ENCODE measurements around the gene PGM3.
A peak's percentile ranks its signal among the peaks of the same experiment; 100 is the strongest.
"Not testable (repeated sequence)": the region's sequence is repeated elsewhere in the genome, so short reads cannot be mapped to it uniquely, and the experiment has no call there.

Gene PGM3, protein sequence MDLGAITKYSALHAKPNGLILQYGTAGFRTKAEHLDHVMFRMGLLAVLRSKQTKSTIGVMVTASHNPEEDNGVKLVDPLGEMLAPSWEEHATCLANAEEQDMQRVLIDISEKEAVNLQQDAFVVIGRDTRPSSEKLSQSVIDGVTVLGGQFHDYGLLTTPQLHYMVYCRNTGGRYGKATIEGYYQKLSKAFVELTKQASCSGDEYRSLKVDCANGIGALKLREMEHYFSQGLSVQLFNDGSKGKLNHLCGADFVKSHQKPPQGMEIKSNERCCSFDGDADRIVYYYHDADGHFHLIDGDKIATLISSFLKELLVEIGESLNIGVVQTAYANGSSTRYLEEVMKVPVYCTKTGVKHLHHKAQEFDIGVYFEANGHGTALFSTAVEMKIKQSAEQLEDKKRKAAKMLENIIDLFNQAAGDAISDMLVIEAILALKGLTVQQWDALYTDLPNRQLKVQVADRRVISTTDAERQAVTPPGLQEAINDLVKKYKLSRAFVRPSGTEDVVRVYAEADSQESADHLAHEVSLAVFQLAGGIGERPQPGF

DNA sequence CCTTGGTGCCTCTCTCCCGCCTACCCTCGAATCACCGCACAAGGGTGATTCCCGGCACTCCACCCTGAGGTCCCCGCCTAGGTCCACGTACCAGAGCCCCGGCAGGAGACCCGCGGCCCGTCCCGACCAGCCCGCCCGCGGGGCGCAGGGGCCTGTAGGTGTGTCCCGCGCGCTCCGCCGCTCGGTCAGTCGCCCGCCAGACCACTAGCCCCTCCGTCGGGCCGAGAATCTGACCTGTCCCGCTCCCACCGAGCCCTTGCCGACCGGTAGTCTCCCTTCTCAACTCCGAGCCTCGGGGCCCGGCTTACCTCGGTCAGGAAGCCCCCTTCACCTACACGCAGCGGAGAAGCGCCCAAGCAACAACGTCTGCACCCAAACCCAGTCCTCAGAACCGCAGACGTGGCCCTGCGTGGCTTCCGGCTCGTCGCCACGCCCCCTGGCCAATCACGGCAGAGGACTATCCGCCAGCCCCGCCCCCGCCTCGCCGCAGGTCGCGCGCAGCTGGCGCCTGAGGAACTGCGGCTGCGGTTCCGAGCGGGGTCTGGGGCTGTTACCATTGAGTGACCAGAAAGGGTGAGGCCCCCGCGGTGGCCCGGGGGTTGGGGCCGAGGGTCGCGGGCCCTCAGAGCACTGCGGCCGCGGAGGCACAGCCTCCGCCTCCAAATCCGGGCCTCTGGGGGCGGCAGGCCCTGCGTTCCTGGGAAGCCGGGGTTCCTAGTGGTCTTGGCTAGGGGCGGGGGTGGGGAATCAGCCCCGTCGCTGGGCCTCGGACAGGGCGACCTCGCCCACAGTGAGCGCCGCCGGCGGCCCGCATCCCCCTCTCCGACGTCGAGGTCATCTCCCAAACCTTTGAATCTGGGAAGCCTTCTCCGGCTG lies at the start of gene PGM3, which contains the start of gene RWDD2A:
TSS of gene PGM3 (minus strand) at position 395 of the 876 bp plus-strand sequence. CDS start 2,253 bp downstream, outside the sequence.
TSS of gene RWDD2A (plus strand) at position 487 of the 876 bp plus-strand sequence. CDS start 1,095 bp downstream, outside the sequence.
- DNase-seq (ENCODE audit: low read depth, low spot score): peak; percentile 25

DNA sequence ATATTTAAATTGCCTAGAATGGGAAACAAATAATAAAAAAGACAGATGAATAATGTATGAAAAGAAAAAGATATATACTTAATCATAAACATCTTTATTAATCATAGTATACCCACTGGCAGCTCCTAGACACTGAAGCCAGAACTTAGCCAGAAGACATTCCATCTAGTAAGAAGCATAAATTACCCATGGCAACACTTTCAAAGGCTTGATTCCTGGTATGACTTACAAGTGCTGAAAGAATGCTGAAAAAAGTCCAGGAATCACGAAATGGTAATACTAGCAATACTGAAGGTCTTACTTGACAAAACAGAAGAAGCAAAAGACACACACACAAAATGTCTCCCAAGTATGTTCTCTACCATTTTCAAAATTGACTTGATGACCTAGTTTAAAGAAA lies 38.1 kb upstream of the PGM3 start:
- DNase-seq (ENCODE audit: low read depth, low spot score): no peak

DNA sequence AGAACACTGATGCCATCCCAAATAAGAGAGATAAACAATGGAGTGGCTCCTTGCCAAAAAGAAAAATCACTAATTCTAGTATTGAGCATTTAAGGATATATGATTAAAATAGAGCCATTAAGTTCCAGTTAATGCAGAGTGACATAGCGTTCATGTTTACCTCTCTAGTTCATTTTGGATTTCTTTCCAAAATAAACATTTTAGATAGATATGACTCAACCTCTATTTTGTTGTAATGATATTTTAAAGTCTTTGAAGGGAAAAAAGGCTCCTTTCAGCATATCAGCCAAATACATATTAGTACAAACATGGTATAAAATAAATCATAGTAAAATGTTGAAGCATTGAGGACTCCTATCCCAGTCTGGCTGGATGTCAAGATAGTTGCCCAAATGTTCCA lies 33.5 kb upstream of the PGM3 start:
- DNase-seq (ENCODE audit: low read depth, low spot score): no peak

DNA sequence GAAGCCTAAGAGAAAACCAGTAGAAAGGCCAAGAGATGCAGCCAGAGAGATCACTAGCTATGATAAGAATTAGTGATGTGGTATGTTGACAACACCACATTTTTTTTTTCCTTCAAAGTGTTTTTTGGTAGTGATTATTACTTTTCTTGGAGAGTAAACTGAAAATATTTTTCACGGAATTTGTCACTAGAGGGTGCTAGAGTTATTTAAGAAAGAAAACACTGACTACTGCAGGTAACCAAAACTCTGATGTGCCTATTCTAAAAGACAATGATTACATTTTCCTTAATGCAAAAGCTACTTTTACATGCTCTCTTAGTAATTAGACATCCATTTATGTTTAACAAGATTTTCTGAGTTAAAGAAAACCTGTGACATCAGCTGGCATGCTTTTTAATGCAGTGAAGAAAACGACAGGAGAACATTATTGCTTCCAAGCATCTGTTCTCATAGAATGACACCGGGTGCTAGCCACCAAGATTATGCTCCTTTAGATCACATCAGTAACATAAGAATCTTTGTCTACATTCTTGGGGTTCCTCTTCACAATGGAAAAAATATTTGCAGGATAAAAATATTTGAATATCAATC lies 28.9 kb upstream of the PGM3 start:
- no peak for DNase-seq (ENCODE audit: low read depth, low spot score)

DNA sequence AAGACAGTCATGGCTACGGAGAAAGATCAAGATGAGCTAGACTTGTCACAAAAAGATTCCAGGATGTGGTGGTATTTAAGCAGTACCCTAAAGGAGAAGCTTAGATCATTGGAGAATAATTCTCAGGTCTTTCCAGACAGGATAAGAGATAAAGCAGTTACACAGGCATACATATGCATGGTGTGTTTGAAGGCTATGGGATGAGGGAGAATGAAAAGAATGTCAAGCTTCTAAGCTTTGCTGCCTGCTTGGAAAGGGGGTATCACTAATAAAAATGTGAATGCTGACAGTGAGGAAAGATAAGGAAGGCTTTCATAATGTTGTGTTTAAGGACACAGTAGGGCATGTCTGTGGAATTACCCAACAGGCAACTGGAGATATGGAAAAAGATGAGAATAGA lies 28.2 kb upstream of the PGM3 start:
- no peak for DNase-seq (ENCODE audit: low read depth, low spot score)

DNA sequence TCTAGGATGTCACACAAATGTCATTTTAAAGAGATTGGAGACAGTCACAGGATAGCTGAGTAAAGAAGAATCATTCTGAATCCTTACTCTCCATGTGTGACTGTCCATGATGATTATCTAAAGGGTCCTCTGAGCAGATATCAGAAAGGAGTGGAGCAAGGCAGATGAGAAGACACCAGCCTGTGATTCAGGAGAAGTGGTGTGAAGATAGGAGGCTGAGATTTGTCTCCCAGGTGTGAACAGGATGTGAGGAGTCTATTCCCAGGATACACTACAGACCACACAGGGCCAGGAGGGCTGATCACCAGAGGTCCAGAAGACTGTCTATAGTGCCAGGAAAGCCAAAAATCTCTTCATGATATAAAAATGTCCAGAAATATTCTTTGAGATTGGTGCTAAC lies 27.1 kb upstream of the PGM3 start:
- DNase-seq (ENCODE audit: low read depth, low spot score): no peak

DNA sequence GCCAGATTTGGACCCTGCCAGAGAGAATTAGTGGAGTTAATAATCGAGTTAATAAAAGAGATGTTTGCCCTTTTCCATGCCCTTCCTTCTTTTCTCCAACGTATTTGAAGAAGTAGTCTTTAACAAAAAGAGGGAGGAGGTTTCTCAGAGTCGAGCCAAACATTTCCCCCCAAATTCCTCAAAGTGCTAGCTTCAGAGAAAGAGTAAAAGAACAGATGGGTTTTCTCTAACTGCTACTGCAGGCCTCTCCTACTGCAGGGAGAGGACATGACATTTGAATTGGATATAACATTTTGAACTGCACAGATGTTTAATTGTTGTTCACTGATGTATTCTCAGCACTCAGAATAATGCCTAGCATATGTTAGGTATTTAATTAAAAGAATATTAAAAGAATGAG lies 25.6 kb upstream of the PGM3 start:
- DNase-seq (ENCODE audit: low read depth, low spot score): no peak

DNA sequence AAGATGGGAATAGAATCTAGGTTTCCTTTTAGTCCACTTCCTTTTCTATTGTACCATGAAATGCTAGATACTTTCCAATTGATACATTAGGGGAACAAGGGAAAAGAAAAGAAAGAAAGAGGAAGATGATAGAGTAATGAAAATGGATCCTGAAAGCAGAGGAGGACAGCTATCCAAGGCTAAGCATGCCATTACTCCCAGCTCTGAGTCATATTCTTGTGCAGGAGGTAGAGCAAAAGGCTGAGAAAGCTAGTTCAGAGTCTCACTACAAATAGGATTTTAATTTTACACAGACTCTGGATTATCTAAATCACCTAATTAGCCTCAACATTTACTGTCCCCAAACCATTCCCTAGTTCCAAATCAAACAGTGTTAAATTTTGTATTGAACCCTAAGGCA lies 23.7 kb upstream of the PGM3 start:
- DNase-seq (ENCODE audit: low read depth, low spot score): no peak

DNA sequence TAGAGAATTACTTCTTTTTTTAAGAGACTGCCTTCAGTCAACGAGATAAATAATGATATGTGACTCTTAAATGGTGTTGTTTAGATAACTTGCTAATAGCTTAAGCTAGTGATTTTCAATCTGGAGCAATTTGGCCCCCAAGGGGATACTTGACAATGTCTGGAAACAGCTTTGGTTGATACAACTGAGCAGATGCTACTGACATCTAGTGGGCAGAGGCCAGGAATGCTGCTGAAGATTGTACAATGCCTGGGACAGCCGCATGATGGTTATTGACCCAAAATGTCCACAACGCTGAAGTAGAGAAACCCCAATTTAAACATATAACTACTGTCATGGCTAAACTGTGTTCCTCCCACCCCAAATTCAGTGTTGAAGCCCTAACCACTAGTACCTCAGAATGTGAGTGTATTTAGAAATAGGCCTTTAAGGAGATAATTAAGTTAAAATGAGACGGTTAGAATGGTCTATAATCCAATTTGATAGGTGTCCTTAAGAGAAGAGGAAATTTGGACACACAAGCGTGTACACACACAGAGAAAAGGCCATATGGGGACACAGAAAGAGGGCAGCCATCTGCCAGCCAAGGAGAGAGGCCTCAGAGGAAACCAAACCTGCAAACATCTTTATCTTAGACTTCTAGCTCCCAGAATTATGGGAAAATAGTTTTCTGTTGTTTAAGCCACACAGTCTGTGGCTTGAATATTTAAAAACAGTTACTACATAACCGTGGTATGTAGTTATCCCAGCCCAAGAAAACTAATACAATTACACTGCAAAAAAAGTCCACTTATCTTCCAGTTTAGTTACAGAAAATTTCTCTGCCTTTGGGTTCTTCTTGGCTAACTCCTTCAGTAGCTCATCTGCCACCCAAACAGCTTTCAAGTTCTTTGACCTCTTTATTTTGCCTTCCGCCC lies 22.3 kb upstream of the PGM3 start:
- DNase-seq (ENCODE audit: low read depth, low spot score): peak; percentile 23

DNA sequence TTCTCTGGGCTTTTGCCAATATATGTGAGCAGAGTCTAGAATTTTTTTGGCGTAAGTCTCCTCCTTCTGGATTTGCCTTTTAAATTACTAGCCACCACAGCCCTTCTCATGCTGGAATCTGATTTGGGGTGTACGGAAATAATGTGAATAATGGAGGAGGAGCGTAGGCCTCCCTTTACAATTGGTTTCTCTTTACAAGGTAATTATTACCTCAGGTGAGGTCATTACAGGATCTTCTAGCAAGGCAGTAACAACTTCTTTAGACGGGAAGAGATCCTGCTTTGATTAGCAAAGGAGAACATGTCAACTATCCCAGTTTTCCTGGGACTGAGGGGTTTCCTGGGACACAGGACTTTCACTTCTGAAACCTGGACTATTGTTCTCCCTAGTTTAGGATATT lies 9.0 kb upstream of the PGM3 start:
- DNase-seq (ENCODE audit: low read depth, low spot score): no peak

DNA sequence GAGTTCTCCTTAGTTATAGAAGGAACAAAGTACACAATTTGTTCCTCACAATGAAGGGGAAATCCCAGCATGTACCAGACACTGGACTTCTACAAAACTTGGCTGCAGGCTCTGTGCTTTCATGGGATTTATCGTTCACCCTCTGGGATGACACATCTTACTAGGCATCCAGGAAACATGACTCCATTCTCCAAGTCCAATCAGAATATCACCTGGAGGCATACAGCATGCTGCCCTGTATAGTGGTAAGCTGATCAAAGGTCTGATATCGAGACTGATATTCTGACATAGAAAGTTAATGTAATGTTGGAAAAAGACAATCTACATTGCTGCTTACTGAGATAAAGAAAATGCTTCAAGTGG lies 6.8 kb upstream of the PGM3 start:
- no peak for DNase-seq (ENCODE audit: low read depth, low spot score)

DNA sequence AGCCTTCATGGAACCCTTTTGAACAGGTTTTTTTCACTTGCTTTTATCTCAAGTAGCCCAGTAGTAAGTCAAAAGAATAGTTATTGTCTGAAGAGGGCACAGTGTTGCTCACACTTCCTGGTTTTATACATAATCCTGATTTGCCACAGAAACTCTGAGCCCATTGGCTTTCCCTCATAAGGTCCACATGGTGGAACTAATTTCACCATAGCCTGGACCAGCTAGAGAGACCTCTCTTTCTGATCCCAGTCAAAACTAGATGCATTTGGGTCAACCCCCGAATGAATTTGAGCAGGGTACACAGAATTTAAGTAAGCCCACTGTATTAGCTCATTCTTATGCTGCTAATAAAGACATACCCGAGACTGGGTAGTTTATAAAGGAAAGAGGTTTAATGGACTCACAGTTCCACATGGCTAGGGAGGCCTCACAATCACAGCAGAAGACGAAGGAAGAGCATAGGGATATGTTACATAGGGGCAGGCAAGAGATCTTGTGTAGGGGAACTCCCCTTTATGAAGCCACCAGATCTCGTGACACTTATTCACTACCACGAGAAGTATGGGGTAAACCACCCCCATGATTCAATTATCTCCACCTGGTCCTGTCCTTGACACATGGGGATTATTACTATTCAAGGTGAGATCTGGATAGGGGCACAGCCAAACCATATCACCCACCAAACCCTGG lies 6.3 kb upstream of the PGM3 start:
- no peak for DNase-seq (ENCODE audit: low read depth, low spot score)

DNA sequence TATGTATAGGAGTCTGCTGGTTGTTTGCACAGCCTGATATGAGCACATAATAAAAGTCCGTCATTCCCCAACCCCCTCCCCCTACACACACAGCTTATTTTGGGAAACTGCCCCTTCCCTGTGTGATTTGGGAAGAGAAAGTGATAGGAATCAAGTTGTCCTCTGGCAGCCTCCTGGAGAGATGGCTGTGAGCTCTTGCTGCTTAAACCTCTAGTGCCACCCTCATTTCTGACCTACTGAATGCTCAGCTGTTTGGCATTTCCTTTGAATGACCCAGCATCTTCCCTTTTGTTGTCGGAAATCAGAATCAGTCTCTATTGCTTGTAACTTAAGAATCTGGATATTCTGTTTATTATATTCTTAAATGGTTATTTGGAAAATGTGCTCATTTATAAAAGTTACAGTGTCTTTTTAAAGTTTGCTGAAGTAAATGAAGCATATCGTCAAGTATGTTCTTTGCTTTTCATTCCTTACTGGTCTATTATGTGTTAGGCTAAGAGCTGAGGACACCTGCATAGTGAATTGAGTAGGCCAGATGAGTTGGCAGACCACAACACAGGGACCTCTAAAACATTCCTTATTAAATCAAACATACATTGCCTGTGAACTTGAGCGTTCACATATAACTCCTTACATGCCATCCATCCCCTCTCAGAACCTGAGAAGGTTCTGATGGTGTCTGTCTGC lies 5.6 kb upstream of the PGM3 start:
- no peak for DNase-seq (ENCODE audit: low read depth, low spot score)

DNA sequence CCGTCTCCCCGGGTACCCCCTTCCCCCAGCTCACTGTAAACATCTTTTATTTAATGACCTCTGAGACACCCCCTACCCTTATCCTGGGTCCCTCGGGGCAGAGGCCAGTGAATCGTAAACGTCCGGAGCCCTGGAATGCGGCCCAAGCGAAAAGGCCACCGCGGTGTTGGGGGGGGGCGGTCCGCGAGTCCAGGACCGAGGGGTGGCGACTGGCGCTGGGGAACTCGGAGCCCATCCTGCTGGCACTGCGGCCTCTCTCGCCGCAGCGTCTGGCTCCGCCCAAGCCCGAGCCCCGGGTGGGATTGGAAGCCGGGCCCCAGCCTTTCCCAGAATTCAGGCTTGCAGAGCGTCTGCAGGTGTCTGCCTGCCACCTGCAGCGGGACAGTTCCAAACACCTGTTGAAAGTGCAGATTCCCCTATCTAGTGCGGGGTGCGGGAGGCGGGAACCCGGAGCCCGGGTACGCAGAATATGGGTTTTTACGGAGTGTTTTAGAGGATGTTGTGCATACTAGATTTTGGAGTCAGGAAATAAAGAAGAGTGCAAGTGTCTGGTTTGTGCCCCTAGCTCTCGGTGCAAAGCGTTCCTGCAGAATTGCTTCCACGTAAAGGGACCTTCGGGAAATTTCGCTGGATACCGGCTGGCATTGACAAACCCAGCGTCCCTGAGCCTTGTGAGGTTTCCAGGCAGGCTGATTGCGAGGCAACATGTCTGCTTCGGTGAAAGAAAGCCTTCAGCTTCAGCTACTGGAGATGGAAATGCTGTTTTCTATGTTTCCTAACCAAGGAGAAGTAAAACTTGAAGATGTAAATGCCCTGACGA lies 892 bp upstream of the PGM3 start:
- peak; percentile 33 for DNase-seq (ENCODE audit: low read depth, low spot score)

DNA sequence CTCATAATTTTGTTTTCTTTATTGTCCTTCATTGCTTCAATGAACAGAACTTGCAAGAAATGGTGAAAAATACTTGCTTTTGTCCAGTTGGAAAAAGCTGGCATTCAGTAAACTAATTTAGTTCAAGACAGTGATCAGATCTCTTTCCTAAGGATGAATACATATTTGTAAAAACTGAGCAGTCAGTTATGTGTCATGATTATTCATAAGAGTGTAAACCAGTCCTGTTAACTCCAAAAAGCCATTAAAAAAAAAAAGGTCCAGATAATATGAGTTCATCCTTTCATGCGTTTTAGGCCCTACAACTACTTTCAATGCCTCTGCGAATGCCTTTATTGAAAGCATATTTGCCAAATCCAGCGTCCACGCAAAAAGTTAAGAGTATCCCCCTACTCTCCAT lies 609 bp downstream of the PGM3 start:
- no peak for DNase-seq (ENCODE audit: low read depth, low spot score)

DNA sequence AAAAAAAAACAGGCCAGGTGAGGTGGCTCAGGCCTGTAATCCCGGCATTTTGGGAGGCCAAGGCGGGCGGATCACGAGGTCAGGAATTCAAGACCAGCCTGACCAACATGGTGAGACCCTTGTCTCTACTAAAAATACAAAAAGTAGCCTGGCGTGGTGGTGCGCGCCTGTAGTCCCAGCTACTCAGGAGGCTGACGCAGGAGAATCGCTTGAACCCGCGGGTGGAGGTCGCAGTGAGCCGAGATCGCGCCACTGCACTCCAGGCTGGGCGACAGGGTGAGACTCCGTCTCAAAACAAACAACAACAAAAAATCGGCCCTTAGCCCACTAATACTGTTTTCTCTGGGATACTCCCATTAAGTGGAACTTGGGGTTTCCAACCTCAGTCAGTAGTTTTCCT lies 1.1 kb downstream of the PGM3 start:
- DNase-seq (ENCODE audit: low read depth, low spot score): not testable (repeated sequence)

DNA sequence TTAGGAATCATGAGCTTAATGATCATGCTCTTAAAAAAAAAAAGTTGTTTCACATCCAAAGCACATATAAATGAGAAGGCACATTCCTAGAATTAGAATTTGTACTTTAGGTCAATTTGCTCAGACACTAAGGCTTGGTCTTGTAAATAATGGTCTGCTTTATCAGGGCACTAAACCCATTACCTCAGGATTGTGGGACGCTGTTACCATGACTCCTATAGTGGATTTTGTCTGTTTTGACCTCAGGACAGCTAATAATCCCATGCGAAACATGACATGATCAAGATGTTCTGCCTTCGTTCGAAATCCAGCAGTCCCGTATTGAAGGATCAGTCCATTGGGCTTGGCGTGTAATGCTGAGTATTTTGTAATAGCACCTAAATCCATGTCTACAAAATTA lies 2.4 kb downstream of the PGM3 start:
- no peak for DNase-seq (ENCODE audit: low read depth, low spot score)

DNA sequence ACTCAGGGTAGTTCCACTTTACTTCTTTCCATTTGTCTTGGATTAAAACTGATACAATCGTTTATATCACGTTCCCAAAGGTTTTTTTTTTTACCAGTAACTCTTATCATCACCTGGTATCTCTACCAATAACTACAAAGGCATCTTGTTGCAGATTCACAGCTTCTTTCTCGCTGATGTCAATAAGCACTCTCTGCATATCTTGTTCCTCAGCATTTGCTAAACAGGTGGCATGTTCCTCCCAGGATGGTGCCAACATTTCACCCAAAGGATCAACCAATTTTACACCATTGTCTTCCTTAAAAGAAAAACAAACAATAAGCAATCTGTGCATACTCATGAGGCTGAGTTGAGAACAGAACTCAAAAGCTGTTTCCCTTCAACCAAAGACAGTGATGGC lies 4.6 kb downstream of the PGM3 start:
- no peak for DNase-seq (ENCODE audit: low read depth, low spot score)

DNA sequence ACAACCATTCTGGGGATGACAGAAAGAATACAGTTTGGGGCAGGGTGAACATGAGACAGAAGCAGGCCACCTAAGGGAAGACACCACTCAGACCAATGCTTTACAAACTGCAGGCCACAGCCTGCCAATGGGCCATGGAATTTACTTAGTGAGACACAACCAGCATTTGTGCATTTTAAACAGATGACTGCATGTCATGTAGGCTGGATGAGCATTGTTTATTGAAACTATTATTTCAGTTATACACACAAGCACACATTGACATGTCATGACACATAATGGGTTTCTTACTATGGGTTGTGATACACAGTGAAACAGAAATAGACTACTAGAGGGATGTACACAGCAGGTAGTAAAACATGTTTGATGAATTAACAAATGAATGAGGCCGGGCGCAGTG lies 8.0 kb downstream of the PGM3 start:
- DNase-seq (ENCODE audit: low read depth, low spot score): no peak
